Purkinje cell (primary cell): Measurements from ENCODE around the gene TRIM17. TPM values are rescaled to one million over a fixed set of nuclear protein-coding genes. Genes with fewer than 3 reads are reported as not detected.

Experiments
- polyA plus RNA-seq: library from polyadenylated mRNA; unstranded; fragments of >200 nt; fragmentation: Nextera tagmentation; gene quantifications from 2 replicates; pipeline ENCODE4 v1.2.1, GENCODE V29; 2014

The TRIM17 gene
- polyA plus RNA-seq = 0.51 TPM in 1 of 2 replicates, not detected in the other

DNA sequence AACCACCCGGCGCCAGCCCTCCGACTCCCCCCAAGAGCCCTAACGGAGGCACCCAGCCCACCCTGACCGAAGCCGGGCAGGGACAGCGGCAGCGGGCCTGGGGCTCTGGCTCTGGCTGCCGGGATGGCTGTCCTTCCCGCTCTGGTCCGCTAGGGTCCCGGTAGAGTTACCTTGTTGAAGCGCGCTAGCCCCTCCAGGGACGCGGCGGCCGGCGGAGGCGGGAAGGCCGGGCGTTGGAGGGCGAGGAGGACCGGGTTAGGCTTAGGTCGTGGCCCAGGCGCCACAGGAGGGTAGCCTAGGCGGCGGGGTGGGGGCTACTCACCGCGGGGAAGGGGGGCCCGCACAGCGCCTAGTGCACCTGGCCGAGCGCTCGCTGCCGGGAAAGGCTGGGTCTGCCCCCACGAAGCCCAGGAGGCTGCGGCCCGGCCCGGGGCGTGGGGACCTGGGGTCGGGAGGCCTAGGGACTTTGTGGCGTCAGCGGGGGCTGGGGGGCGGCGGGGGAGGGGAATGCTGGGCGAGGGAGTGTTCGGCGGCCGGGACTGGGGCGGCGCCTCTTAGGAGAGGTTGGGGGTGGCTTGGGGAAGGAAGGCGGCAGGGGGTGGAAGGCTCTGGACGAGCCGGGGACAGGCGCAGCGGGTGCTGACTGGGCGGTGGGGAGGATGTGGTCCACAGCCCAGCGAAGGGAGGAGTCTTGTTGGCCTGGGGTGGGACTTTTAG, at the start of gene TRIM17:
Gene TRIM17 (minus strand): TSS at position 645 of the 717 bp plus-strand sequence. CDS start 1,789 bp downstream, outside the sequence.

Other genes with a start within 250 kb of the TRIM17 start
- 2.8 and 7.2 TPM in 2 replicates for gene OBSCN, start 208.8 kb downstream of the TRIM17 start, polyA plus RNA-seq
- gene TRIM11, start 10.0 kb downstream of the TRIM17 start, polyA plus RNA-seq = 5.2 and 9.0 TPM in 2 replicates
- gene RNF187, start 70.5 kb upstream of the TRIM17 start, polyA plus RNA-seq = 22.4 and 28.4 TPM in 2 replicates